Head of caudate nucleus (tissue), 42 donors: ENCODE measurements around the gene MYL5.
A peak's percentile ranks its signal among the peaks of the same experiment; 100 is the strongest.
"Not testable (repeated sequence)": the region's sequence is repeated elsewhere in the genome, so short reads cannot be mapped to it uniquely, and the experiment has no call there.

Experiments used
- DNase-seq, 42 donors: peaks; one replicate each; pipeline versions ENCODE4 v3.0.0 to v3.0.0-alpha.2; 2020 to 2021; ENCODE audit warnings: mixed read lengths in 7 of 42
- intact Hi-C: fragments of 100-400 bp; cut with DNase I; formaldehyde crosslinking; loops from one replicate; pipeline ENCODE4 v1.15.0; 2022

Gene MYL5

GRCh38 chr4:666436-666810 lies 7.9 kb upstream of the MYL5 start:
- intact Hi-C loops: no loop called here
- peak in 1 of 42 donors; percentile 6 for DNase-seq

- intact Hi-C loops: no loop called here
- DNase-seq: peak in 2 of 42 donors; percentile 1 to 63
Observed at GRCh38 chr4:666822-667544, 7.4 kb upstream of the MYL5 start.

GRCh38 chr4:667545-667925 lies 6.8 kb upstream of the MYL5 start:
- intact Hi-C loops: no loop called here
- no peak for DNase-seq

- intact Hi-C loops, DNase-seq: not testable (repeated sequence)
Observed at GRCh38 chr4:668219-668618, 6.1 kb upstream of the MYL5 start.

GRCh38 chr4:669806-670559 lies 4.4 kb upstream of the MYL5 start:
- intact Hi-C loops: loop anchor here (10.0 kb wide), 1 partner anchor 165 kb away; no protein-coding TSS in a partner anchor
- DNase-seq: not testable (repeated sequence)

- intact Hi-C loops: loop anchor here (10.0 kb wide), 1 partner anchor 167 kb away; no protein-coding TSS in a partner anchor
Observed at GRCh38 chr4:671769-672168, 2.6 kb upstream of the MYL5 start.

GRCh38 chr4:673349-674091 lies 822 bp upstream of the MYL5 start:
- peak in 5 of 42 donors; percentile 37 to 60 (median 44) for DNase-seq
- intact Hi-C loops: loop anchor here (10.0 kb wide), 1 partner anchor 169 kb away; no protein-coding TSS in a partner anchor

More at GRCh38 chr4:671769-672168, 2.6 kb upstream of the MYL5 start:
- DNase-seq: no peak

GRCh38 chr4:675036-675882 lies 917 bp downstream of the MYL5 start:
- DNase-seq: peak in 3 of 42 donors; percentile 8 to 35 (median 18)
- intact Hi-C loops: loop anchor here (10.0 kb wide), 1 partner anchor 170 kb away; no protein-coding TSS in a partner anchor

GRCh38 chr4:675980-676870 lies 1.9 kb downstream of the MYL5 start:
- intact Hi-C loops: loop anchor here (10.0 kb wide), 1 partner anchor 171 kb away; no protein-coding TSS in a partner anchor

GRCh38 chr4:676871-677235 lies 2.5 kb downstream of the MYL5 start:
- no peak for DNase-seq
- intact Hi-C loops: loop anchor here (10.0 kb wide), 1 partner anchor 172 kb away; no protein-coding TSS in a partner anchor

More at GRCh38 chr4:675980-676870, 1.9 kb downstream of the MYL5 start:
- DNase-seq: peak in 1 of 42 donors; percentile 9

GRCh38 chr4:677431-678293 lies 3.3 kb downstream of the MYL5 start:
- DNase-seq: peak in 36 of 42 donors; percentile 24 to 90 (median 74)
- intact Hi-C loops: loop anchor here (10.0 kb wide), 1 partner anchor 173 kb away; no protein-coding TSS in a partner anchor

- no peak for DNase-seq
- intact Hi-C loops: loop anchor here (10.0 kb wide), 1 partner anchor 174 kb away; no protein-coding TSS in a partner anchor
Observed at GRCh38 chr4:678331-679103, 4.2 kb downstream of the MYL5 start.

GRCh38 chr4:679104-679481 lies 4.8 kb downstream of the MYL5 start:
- intact Hi-C loops: loop anchor here (10.0 kb wide), 1 partner anchor 174 kb away; no protein-coding TSS in a partner anchor
- DNase-seq: peak in 1 of 42 donors; percentile 15

GRCh38 chr4:679629-680028 lies 5.3 kb downstream of the MYL5 start:
- intact Hi-C loops: loop anchor here (10.0 kb wide), 1 partner anchor 175 kb away; no protein-coding TSS in a partner anchor
- DNase-seq: no peak

GRCh38 chr4:680091-680490 lies 5.7 kb downstream of the MYL5 start:
- intact Hi-C loops: no loop called here

More at GRCh38 chr4:680091-680490, 5.7 kb downstream of the MYL5 start:
- no peak for DNase-seq
